Measurements from ENCODE around the gene SPEM3. TPM values are rescaled to one million over a fixed set of nuclear protein-coding genes. Genes with fewer than 3 reads are reported as not detected.

Gene SPEM3
- total RNA-seq (not detected), polyA plus RNA-seq (not detected)
- long read RNA-seq, donor 1, result 0 reads
- long read RNA-seq, donor 2, result 0 reads

DNA sequence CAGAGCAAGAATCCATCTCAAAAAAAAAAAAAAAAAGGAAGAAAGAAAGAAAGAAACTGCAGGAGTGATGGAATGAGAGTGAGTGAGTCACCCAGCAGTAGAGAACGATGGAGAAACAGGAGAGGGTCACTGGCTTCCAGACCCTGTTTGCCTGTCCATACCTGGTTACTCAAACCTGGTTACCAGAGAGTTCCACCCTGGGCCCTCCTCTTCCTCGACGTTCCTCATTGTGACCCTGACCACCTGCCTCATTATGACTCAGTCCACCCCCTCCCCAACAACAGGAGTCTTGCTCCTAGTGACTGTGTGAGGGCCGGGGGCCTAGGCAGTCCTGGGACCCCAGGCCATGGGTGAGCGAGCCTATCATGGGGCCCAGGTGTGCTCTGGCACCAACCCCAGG is at the start of gene SPEM3:
TSS of gene SPEM3 (plus strand) at position 301 of the 400 bp plus-strand sequence. CDS start at position 347, 46 bp downstream.
- intact Hi-C loops (cut with DNase I; ENCODE audit: low total_unique reads), result no loop called here
- no peaks in the 10 kb centered on the region for H3K27me3 ChIP-seq (replicated peaks in 1 of 7)
- no peaks in the 10 kb centered on the region for H3K4me1 ChIP-seq
- H3K9me3 ChIP-seq, result no peaks in the 10 kb centered on the region
- no peak within 1 kb of the TSS for H3K27ac ChIP-seq
- WGBS, 5 donors, result 57 to 81% (median 68%) methylated on average over 4 to 5 of the region's 5 CpGs
- H3K36me3 ChIP-seq, result no peaks in the 10 kb centered on the region
- DNase-seq, result no peak
- TF ChIP-seq POLR2A (IDR thresholded peaks at IDR 0.05), result no peak
- TF ChIP-seq CTCF (IDR thresholded peaks at IDR 0.05 in 8 of 11, conservative IDR thresholded peaks at IDR 0.05 in 3 of 11), result no peak
- TF ChIP-seq POLR2AphosphoS5 (IDR thresholded peaks at IDR 0.05), result no peak
- H3K4me3 ChIP-seq, result no peak within 1 kb of the TSS

DNA sequence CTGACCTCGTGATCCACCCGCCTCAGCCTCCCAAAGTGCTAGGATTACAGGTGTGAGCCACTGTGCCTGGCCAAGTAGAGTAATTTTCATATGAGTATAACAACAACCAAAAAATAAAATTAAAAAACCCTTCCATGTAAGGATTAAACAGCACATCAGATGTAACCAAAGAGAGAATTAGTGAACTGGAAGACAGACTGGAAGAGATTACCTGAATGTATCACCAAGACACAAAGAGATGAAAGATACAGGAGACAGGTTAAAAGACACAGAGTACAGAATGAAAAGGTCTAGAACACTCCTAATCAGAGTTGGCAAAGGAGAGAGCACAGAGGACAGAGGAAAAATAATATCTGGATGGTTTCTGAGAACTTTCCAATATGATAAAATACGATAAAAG is 49.5 kb upstream of the SPEM3 start:
- intact Hi-C loops (cut with DNase I; ENCODE audit: low total_unique reads), result no loop called here
- peaks cover 0 to 55% (median 10%) of the 10 kb centered on the region in 7 donors for H3K27me3 ChIP-seq (replicated peaks in 1 of 7)
- no peak overlapping the region for H3K4me3 ChIP-seq
- WGBS, 5 donors, result 92 to 98% (median 97%) methylated on average over 3 of the region's 3 CpGs
- TF ChIP-seq POLR2A (IDR thresholded peaks at IDR 0.05) (no peak), POLR2AphosphoS5 (IDR thresholded peaks at IDR 0.05) (no peak), CTCF (IDR thresholded peaks at IDR 0.05 in 8 of 11, conservative IDR thresholded peaks at IDR 0.05 in 3 of 11) (no peak)
- peaks cover 0 to 6% (median 0%) of the 10 kb centered on the region in 8 donors for H3K9me3 ChIP-seq
- no peaks in the 10 kb centered on the region for H3K36me3 ChIP-seq
- H3K27ac ChIP-seq, result no peak overlapping the region
- H3K4me1 ChIP-seq, result peaks cover 7 to 34% (median 26%) of the 10 kb centered on the region in 6 donors
- no peak for DNase-seq

GRCh38 chr17:7380321-7380720 is 48.3 kb upstream of the SPEM3 start:
- Histone ChIP-seq H3K4me3 (peak overlapping the region in 4 of 8 donors; percentile 24 to 66 (median 44)), H3K4me1 (peaks cover 7 to 40% (median 33%) of the 10 kb centered on the region in 6 donors), H3K9me3 (peaks cover 0 to 6% (median 0%) of the 10 kb centered on the region in 8 donors), H3K27me3 (replicated peaks in 1 of 7) (peaks cover 0 to 62% (median 10%) of the 10 kb centered on the region in 7 donors), H3K36me3 (no peaks in the 10 kb centered on the region), H3K27ac (no peak overlapping the region)
- intact Hi-C loops (cut with DNase I; ENCODE audit: low total_unique reads), result no loop called here
- no peak for TF ChIP-seq POLR2A (IDR thresholded peaks at IDR 0.05)
- TF ChIP-seq POLR2AphosphoS5 (IDR thresholded peaks at IDR 0.05), result no peak
- TF ChIP-seq CTCF (IDR thresholded peaks at IDR 0.05 in 8 of 11, conservative IDR thresholded peaks at IDR 0.05 in 3 of 11), result no peak
- no peak for DNase-seq
- WGBS, 5 donors, result 49 to 61% (median 52%) methylated on average over 4 to 7 of the region's 7 CpGs

- peak; percentile 77 for DNase-seq
- Histone ChIP-seq H3K36me3 (no peaks in the 10 kb centered on the region), H3K9me3 (peaks cover 0 to 6% (median 0%) of the 10 kb centered on the region in 8 donors), H3K4me1 (peaks cover 7 to 40% (median 33%) of the 10 kb centered on the region in 6 donors), H3K4me3 (peak within 1 kb of the TSS; percentile 16 to 66 (median 33)), H3K27me3 (replicated peaks in 1 of 7) (peaks cover 0 to 62% (median 10%) of the 10 kb centered on the region in 7 donors), H3K27ac (peak within 1 kb of the TSS in 3 of 8 donors; percentile 24 to 38 (median 38))
- intact Hi-C loops (cut with DNase I; ENCODE audit: low total_unique reads), result no loop called here
- 7 to 14% (median 8%) methylated on average over 36 to 52 of the region's 52 CpGs for WGBS, 5 donors
- TF ChIP-seq CTCF (IDR thresholded peaks at IDR 0.05 in 8 of 11, conservative IDR thresholded peaks at IDR 0.05 in 3 of 11) (no peak), POLR2AphosphoS5 (IDR thresholded peaks at IDR 0.05) (peak; percentile 54 to 75 (median 62))
Observed at GRCh38 chr17:7380855-7381683, 47.6 kb upstream of the SPEM3 start, which contains the start of gene TNK1. Gene TNK1, plus strand, starts transcription at chr17:7381089. Its CDS starts 1,838 bp downstream, at chr17:7382927.

Data from spleen (tissue), 13 donors.